WTC11 (cell line): Measurements from ENCODE around the gene HDAC6. TPM values are rescaled to one million over a fixed set of nuclear protein-coding genes. Genes with fewer than 3 reads are reported as not detected.
A peak's percentile ranks its signal among the peaks of the same experiment; 100 is the strongest.

Experiments used
- ATAC-seq: fragments of 200-7000 bp; cut with Tn5 transposase; 2 replicates; pipeline ENCODE4 v1.10.0; 2021; ENCODE audit warnings: mild to moderate bottlenecking, moderate library complexity
- CTCF ChIA-PET: fragments of 300-600 bp; sonication (Branson Sonifier 250); formaldehyde crosslinking; loops from one replicate; lab custom pipeline; 2021; ENCODE audit warnings: antibody characterized with exemption; lab: Charles Lee
- POLR2A ChIA-PET: fragments of 350-600 bp; sonication (Branson Sonifier 250); formaldehyde crosslinking; loops from one replicate; lab custom pipeline; 2021; ENCODE audit warnings: antibody characterized with exemption; lab: Charles Lee
- DNase-seq: peaks from one replicate; pipeline ENCODE4 v3.0.0; 2021; ENCODE audit warnings: low spot score
- H3K27ac Mint-ChIP-seq: 2 replicates; pipeline ENCODE4 v1.8.0; 2021; ENCODE audit warnings: mixed read lengths
- H3K27me3 Mint-ChIP-seq: 2 replicates; pipeline ENCODE4 v1.8.0; 2021; ENCODE audit warnings: low read depth, mild to moderate bottlenecking, moderate library complexity, mixed read lengths
- H3K36me3 Mint-ChIP-seq: 2 replicates; pipeline ENCODE4 v1.8.0; 2021; ENCODE audit warnings: mixed read lengths
- H3K4me1 Mint-ChIP-seq: 2 replicates; pipeline ENCODE4 v1.8.0; 2022; ENCODE audit warnings: mixed read lengths
- H3K4me3 Mint-ChIP-seq: 2 replicates; pipeline ENCODE4 v1.8.0; 2021; ENCODE audit warnings: mild to moderate bottlenecking, moderate library complexity, mixed read lengths
- H3K9me3 Mint-ChIP-seq: 2 replicates; pipeline ENCODE4 v1.8.0; 2021; ENCODE audit warnings: mixed read lengths
- ATF6 ChIP-seq: sonication (generic); formaldehyde crosslinking; IDR thresholded peaks from 2 replicates; pipeline ENCODE4 v1.8.1; 2023; ENCODE audit warnings: mild to moderate bottlenecking, missing genetic modification reagents
- CREB1 ChIP-seq: sonication (generic); formaldehyde crosslinking; IDR thresholded peaks from 2 replicates; pipeline ENCODE4 v1.8.0; 2023; ENCODE audit warnings: mild to moderate bottlenecking, missing genetic modification reagents
- ESRRA ChIP-seq: sonication (generic); formaldehyde crosslinking; IDR thresholded peaks from 2 replicates; pipeline ENCODE4 v1.8.1; 2022; ENCODE audit warnings: mild to moderate bottlenecking, missing genetic modification reagents, borderline replicate concordance
- FOXJ3 ChIP-seq: sonication (generic); formaldehyde crosslinking; IDR thresholded peaks from 2 replicates; pipeline ENCODE4 v1.9.0; 2021; ENCODE audit warnings: missing genetic modification reagents, mild to moderate bottlenecking, borderline replicate concordance
- GABPB1 ChIP-seq: sonication (generic); formaldehyde crosslinking; IDR thresholded peaks from 2 replicates; pipeline ENCODE4 v1.8.1; 2023; ENCODE audit warnings: mild to moderate bottlenecking, missing genetic modification reagents
- GRHL2 ChIP-seq: fragments of 250-450 bp; sonication (Bioruptor Pico); IDR thresholded peaks from 2 replicates; pipeline ENCODE4 v1.8.0; 2022; ENCODE audit warnings: mild to moderate bottlenecking, moderate library complexity; ENCODE audit not compliant: insufficient replicate concordance, severe bottlenecking
- IRF2 ChIP-seq: sonication (generic); formaldehyde crosslinking; IDR thresholded peaks from 2 replicates; pipeline ENCODE4 v1.8.0; 2022; ENCODE audit warnings: low read depth, missing genetic modification reagents, borderline replicate concordance
- KAT7 ChIP-seq: sonication (generic); formaldehyde crosslinking; IDR thresholded peaks from 2 replicates; pipeline ENCODE4 v1.8.1; 2023; ENCODE audit warnings: missing genetic modification reagents, mild to moderate bottlenecking, borderline replicate concordance
- NFYB ChIP-seq: sonication (generic); formaldehyde crosslinking; conservative IDR thresholded peaks from 2 replicates; pipeline ENCODE4 v1.8.0; 2022; ENCODE audit warnings: low read depth, missing genetic modification reagents
- NR2C2 ChIP-seq: sonication (generic); formaldehyde crosslinking; IDR thresholded peaks from 2 replicates; pipeline ENCODE4 v1.8.0; 2022; ENCODE audit warnings: mild to moderate bottlenecking, missing genetic modification reagents
- OVOL2 ChIP-seq: fragments of 250-450 bp; sonication (Bioruptor Pico); IDR thresholded peaks from 2 replicates; pipeline ENCODE4 v1.9.0; 2021; ENCODE audit warnings: mild to moderate bottlenecking, borderline replicate concordance
- PRDM15 ChIP-seq: sonication (generic); formaldehyde crosslinking; IDR thresholded peaks from 2 replicates; pipeline ENCODE4 v1.8.0; 2022; ENCODE audit warnings: missing genetic modification reagents
- RELA ChIP-seq: sonication (generic); formaldehyde crosslinking; IDR thresholded peaks from 2 replicates; pipeline ENCODE4 v1.8.1; 2022; ENCODE audit warnings: missing genetic modification reagents, mild to moderate bottlenecking, borderline replicate concordance
- TP53 ChIP-seq: sonication (generic); formaldehyde crosslinking; IDR thresholded peaks from 2 replicates; pipeline ENCODE4 v1.8.1; 2023; ENCODE audit warnings: mild to moderate bottlenecking, missing genetic modification reagents
- total RNA-seq: library from RNA; stranded (reverse); gene quantifications from 3 replicates; pipeline ENCODE4 v1.2.3, GENCODE V29; 2021
- TF ChIP-seq, protein P1 (sequence below): sonication (generic); formaldehyde crosslinking; conservative IDR thresholded peaks from 2 replicates; pipeline ENCODE4 v1.8.1; 2023; ENCODE audit warnings: mild to moderate bottlenecking, low read depth, missing genetic modification reagents, moderate library complexity
- TF ChIP-seq, protein P2 (sequence below): sonication (generic); formaldehyde crosslinking; IDR thresholded peaks from 2 replicates; pipeline ENCODE4 v1.8.1; 2022; ENCODE audit warnings: mild to moderate bottlenecking, moderate library complexity, missing genetic modification reagents

HDAC6 gene
- total RNA-seq, 1 experiment from 2014 or later = 58.5 TPM

GRCh38 chrX:48835524-48836329, 33.9 kb downstream of the HDAC6 start, which contains the start of gene PCSK1N:
Gene PCSK1N (minus strand): TSS chrX:48835610. CDS start chrX:48835532, 78 bp downstream.
- peaks cover 9% of the 10 kb centered on the region for H3K4me1 Mint-ChIP-seq

More at GRCh38 chrX:48835524-48836329, 33.9 kb downstream of the HDAC6 start, which contains the start of gene PCSK1N:
- H3K36me3 Mint-ChIP-seq = no peaks in the 10 kb centered on the region
- no peaks in the 10 kb centered on the region for H3K9me3 Mint-ChIP-seq
- TF ChIP-seq TP53 (CRISPR knock-in tag) (no peak), OVOL2 (CRISPR knock-in tag) (no peak), PRDM15 (CRISPR knock-in tag) (no peak), NR2C2 (CRISPR knock-in tag) (no peak), CREB1 (CRISPR knock-in tag) (no peak), ATF6 (no peak), NFYB (CRISPR knock-in tag) (no peak), GRHL2 (CRISPR knock-in tag) (no peak), FOXJ3 (CRISPR knock-in tag) (no peak), GABPB1 (CRISPR knock-in tag) (no peak), KAT7 (CRISPR knock-in tag) (no peak), IRF2 (CRISPR knock-in tag) (no peak), RELA (CRISPR knock-in tag) (no peak), ESRRA (CRISPR knock-in tag) (no peak)
- TF ChIP-seq, protein P1, sequence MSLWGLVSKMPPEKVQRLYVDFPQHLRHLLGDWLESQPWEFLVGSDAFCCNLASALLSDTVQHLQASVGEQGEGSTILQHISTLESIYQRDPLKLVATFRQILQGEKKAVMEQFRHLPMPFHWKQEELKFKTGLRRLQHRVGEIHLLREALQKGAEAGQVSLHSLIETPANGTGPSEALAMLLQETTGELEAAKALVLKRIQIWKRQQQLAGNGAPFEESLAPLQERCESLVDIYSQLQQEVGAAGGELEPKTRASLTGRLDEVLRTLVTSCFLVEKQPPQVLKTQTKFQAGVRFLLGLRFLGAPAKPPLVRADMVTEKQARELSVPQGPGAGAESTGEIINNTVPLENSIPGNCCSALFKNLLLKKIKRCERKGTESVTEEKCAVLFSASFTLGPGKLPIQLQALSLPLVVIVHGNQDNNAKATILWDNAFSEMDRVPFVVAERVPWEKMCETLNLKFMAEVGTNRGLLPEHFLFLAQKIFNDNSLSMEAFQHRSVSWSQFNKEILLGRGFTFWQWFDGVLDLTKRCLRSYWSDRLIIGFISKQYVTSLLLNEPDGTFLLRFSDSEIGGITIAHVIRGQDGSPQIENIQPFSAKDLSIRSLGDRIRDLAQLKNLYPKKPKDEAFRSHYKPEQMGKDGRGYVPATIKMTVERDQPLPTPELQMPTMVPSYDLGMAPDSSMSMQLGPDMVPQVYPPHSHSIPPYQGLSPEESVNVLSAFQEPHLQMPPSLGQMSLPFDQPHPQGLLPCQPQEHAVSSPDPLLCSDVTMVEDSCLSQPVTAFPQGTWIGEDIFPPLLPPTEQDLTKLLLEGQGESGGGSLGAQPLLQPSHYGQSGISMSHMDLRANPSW (CRISPR knock-in tag) = no peak
- TF ChIP-seq, protein P2, sequence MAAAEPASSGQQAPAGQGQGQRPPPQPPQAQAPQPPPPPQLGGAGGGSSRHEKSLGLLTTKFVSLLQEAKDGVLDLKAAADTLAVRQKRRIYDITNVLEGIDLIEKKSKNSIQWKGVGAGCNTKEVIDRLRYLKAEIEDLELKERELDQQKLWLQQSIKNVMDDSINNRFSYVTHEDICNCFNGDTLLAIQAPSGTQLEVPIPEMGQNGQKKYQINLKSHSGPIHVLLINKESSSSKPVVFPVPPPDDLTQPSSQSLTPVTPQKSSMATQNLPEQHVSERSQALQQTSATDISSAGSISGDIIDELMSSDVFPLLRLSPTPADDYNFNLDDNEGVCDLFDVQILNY = no peak
- ATAC-seq (peak; percentile 42; the same call in 1 of the 2 replicates), DNase-seq (peak; percentile 30)
- ChIA-PET CTCF (interaction anchor here (0.9 to 1.2 kb wide), 2 partner anchors 56 to 187 kb away, joined by 3 read pairs; no protein-coding TSS in a partner anchor), POLR2A (no interaction called here)
- peaks cover 54% of the 10 kb centered on the region for H3K27me3 Mint-ChIP-seq
- no peak within 1 kb of the TSS for H3K27ac Mint-ChIP-seq
- peak within 1 kb of the TSS; percentile 79 for H3K4me3 Mint-ChIP-seq
